Endodermal cell (in vitro differentiated cells): Measurements from ENCODE around the gene TBCD. TPM values are rescaled to one million over a fixed set of nuclear protein-coding genes. Genes with fewer than 3 reads are reported as not detected.

Source experiments
- DNase-seq: peaks from one replicate; pipeline ENCODE4 v3.0.0-alpha.2; 2017
- H3K27ac ChIP-seq: 2 replicates; pipeline ENCODE4 v1.5.1; 2013; ENCODE audit warnings: mild to moderate bottlenecking, low read depth, low read length, moderate library complexity
- H3K27me3 ChIP-seq: 2 replicates; pipeline ENCODE4 v1.6.1; 2013; ENCODE audit warnings: mild to moderate bottlenecking, low read length, moderate library complexity; ENCODE audit not compliant: insufficient read depth, control insufficient read depth, poor library complexity, severe bottlenecking
- H3K36me3 ChIP-seq: 2 replicates; pipeline ENCODE4 v1.7.0; 2013; ENCODE audit warnings: mild to moderate bottlenecking, low read length, moderate library complexity; ENCODE audit not compliant: control insufficient read depth, insufficient read depth
- H3K4me1 ChIP-seq: one replicate; pipeline ENCODE4 v1.7.0; 2013; ENCODE audit warnings: low read length; ENCODE audit not compliant: control insufficient read depth, insufficient read depth
- H3K4me3 ChIP-seq: 2 replicates; pipeline ENCODE4 v1.5.1; 2013; ENCODE audit warnings: mild to moderate bottlenecking, low read length, moderate library complexity
- H3K9ac ChIP-seq: 2 replicates; pipeline ENCODE4 v1.6.1; 2013; ENCODE audit warnings: mild to moderate bottlenecking, low read length, moderate library complexity; ENCODE audit not compliant: poor library complexity, severe bottlenecking; ENCODE audit errors: extremely low read depth
- H3K9me3 ChIP-seq: 2 replicates; pipeline ENCODE4 v1.6.1; 2013; ENCODE audit warnings: mild to moderate bottlenecking, low read length, moderate library complexity; ENCODE audit not compliant: control insufficient read depth
- H3K27ac Mint-ChIP-seq: 2 replicates; pipeline ENCODE4 v1.8.0; 2020; ENCODE audit warnings: mixed read lengths
- H3K27me3 Mint-ChIP-seq: 2 replicates; pipeline ENCODE4 v1.8.0; 2021; ENCODE audit warnings: mild to moderate bottlenecking, mixed read lengths; ENCODE audit not compliant: insufficient read depth
- H3K36me3 Mint-ChIP-seq: 2 replicates; pipeline ENCODE4 v1.8.0; 2020; ENCODE audit warnings: low read depth, mixed read lengths
- H3K4me1 Mint-ChIP-seq: 2 replicates; pipeline ENCODE4 v1.8.0; 2020; ENCODE audit warnings: mixed read lengths
- H3K4me3 Mint-ChIP-seq: 2 replicates; pipeline ENCODE4 v1.8.0; 2020; ENCODE audit warnings: mild to moderate bottlenecking, moderate library complexity, mixed read lengths
- H3K9me3 Mint-ChIP-seq: 2 replicates; pipeline ENCODE4 v1.8.0; 2020; ENCODE audit warnings: mild to moderate bottlenecking, mixed read lengths
- WGBS, 2 experiments: methylation state at CpG; one replicate each; pipeline versions ENCODE4 v1.1.5 to v1.1.7; 2013; ENCODE audit warnings: missing lambda C conversion rate in 2 of 2, mixed read lengths in 1 of 2; ENCODE audit not compliant: insufficient coverage in 1 of 2, insufficient read length in 1 of 2; 5-methylcytosine and 5-hydroxymethylcytosine counted together
- total RNA-seq, 2 donors: library from RNA; stranded (reverse); fragmentation: NEBNext Ultra II Directional in 1 of 2; extraction: Animal tissue kit (Norgen Biotek cat#: 25700) in 1 of 2; gene quantifications; 2 replicates in 1 of 2; 3 replicates in 1 of 2; pipeline ENCODE4 v1.2.1, GENCODE V29; 2021
- TF ChIP-seq, protein P1 (sequence below): fragments of 200-600 bp; sonication (generic); conservative IDR thresholded peaks from 2 replicates; pipeline ENCODE4 v1.5.0; 2021; ENCODE audit warnings: antibody characterized with exemption, mild to moderate bottlenecking

The TBCD gene
- total RNA-seq, 2 donors from 2014 or later = 107 TPM

DNA sequence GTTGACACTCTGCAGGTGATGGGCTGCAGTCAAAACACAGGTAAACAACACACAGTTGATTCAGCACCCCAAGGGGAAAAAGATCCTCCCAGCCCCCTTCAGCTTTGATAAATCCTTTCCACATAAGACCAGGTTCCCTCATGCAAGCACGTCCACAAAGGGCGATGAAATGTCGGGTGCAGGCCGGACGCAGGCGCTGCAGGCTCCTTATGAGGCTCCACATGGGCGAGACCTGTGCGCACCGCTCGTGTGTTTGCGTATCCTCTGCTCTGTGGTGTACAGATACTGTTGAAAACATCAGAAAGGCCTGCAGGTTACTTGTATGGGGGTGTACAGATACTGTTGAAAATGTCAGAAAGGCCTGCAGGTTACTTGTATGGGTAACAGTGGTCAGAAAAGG, 102.4 kb downstream of the TBCD start:
- 97 to 99% methylated on average over 11 of the region's 11 CpGs for WGBS, 2 experiments
- peaks cover 37% of the 10 kb centered on the region for H3K36me3 Mint-ChIP-seq

DNA sequence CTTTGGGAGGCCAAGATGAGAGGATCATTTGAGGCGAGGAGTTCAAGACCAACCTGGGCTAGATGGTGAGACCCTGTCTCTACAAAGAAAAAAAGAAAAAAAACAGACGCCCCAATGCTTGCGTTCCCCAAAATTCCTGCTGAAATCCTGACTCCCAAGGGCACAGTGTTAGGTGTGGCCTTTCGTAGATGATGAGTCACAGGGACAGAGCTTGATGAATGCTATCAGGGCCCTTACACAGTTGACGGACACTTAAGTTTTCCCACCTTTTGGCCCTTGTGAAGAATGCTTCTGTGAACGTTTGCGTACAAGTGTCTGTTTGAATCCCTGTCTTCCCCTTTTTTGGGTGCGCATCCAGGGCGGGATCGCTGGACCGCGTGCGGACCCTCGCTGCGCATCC, 104.5 kb downstream of the TBCD start:
- Histone ChIP-seq H3K36me3 (peaks cover 11% of the 10 kb centered on the region), H3K4me1 (peaks cover 4% of the 10 kb centered on the region), H3K27me3 (no peaks in the 10 kb centered on the region), H3K27ac (no peak overlapping the region), H3K4me3 (no peak overlapping the region), H3K9me3 (no peaks in the 10 kb centered on the region), H3K9ac (no peak overlapping the region)
- no peaks in the 10 kb centered on the region for H3K27me3 Mint-ChIP-seq
- H3K27ac Mint-ChIP-seq = no peak overlapping the region
- H3K36me3 Mint-ChIP-seq = peaks cover 31% of the 10 kb centered on the region
- H3K4me1 Mint-ChIP-seq = peaks cover 9% of the 10 kb centered on the region
- no peak overlapping the region for H3K4me3 Mint-ChIP-seq
- 83 to 88% methylated on average over 7 to 14 of the region's 15 CpGs for WGBS, 2 experiments
- H3K9me3 Mint-ChIP-seq = peaks cover 5% of the 10 kb centered on the region
- TF ChIP-seq, protein P1, sequence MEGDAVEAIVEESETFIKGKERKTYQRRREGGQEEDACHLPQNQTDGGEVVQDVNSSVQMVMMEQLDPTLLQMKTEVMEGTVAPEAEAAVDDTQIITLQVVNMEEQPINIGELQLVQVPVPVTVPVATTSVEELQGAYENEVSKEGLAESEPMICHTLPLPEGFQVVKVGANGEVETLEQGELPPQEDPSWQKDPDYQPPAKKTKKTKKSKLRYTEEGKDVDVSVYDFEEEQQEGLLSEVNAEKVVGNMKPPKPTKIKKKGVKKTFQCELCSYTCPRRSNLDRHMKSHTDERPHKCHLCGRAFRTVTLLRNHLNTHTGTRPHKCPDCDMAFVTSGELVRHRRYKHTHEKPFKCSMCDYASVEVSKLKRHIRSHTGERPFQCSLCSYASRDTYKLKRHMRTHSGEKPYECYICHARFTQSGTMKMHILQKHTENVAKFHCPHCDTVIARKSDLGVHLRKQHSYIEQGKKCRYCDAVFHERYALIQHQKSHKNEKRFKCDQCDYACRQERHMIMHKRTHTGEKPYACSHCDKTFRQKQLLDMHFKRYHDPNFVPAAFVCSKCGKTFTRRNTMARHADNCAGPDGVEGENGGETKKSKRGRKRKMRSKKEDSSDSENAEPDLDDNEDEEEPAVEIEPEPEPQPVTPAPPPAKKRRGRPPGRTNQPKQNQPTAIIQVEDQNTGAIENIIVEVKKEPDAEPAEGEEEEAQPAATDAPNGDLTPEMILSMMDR = no peak
- DNase-seq = no peak

More for the DNA sequence above, 102.4 kb downstream of the TBCD start:
- Mint-ChIP-seq H3K27me3 (no peaks in the 10 kb centered on the region), H3K9me3 (peaks cover 5% of the 10 kb centered on the region), H3K27ac (peak overlapping the region; percentile 24), H3K4me1 (peaks cover 5% of the 10 kb centered on the region), H3K4me3 (no peak overlapping the region)
- Histone ChIP-seq H3K27ac (no peak overlapping the region), H3K9ac (no peak overlapping the region), H3K4me1 (no peaks in the 10 kb centered on the region), H3K36me3 (peaks cover 11% of the 10 kb centered on the region), H3K4me3 (no peak overlapping the region), H3K9me3 (no peaks in the 10 kb centered on the region), H3K27me3 (no peaks in the 10 kb centered on the region)
- DNase-seq = no peak
- TF ChIP-seq, protein P1 = no peak

DNA sequence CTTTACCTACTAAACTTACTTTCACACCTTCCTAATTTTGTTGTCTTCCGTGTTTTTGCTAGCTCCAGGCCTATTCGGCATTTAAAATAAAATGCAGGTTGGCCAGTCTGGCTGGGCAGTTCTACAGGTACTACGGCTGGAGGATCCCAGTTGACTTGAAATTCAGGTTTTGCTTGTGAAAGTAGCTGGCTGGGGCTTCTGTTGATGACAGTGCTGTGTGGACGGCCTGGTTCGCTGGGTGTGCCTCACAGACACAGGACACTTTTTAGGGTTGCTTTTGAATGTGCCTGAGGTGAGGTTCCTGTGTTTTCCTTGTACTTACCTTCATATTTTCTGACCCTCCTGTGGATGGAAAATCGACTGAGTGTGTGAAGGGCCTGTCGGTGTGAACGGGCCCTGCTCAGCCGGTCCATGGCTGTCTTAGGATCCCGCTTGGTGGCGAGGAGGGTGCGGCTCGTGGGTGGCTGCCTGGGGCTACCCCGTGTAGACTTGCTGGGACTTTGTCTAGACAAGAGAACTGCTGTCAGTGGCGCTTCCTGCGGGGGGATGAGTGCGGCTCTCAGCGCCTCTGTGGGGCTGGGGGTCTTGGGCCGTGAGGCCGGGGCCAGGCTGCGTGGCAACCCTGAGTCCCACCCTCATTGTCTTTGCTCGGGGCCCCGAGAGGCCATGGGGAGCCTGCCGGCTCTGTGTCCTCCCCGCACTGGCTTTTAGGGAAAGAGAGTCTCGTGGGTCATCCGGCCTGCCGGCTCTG, 106.7 kb downstream of the TBCD start:
- Histone ChIP-seq H3K36me3 (peaks cover 11% of the 10 kb centered on the region), H3K9ac (no peak overlapping the region), H3K9me3 (no peaks in the 10 kb centered on the region), H3K27me3 (no peaks in the 10 kb centered on the region), H3K4me1 (peaks cover 8% of the 10 kb centered on the region), H3K27ac (peak overlapping the region; percentile 14), H3K4me3 (no peak overlapping the region)
- DNase-seq = no peak
- Mint-ChIP-seq H3K4me1 (peaks cover 12% of the 10 kb centered on the region), H3K9me3 (peaks cover 5% of the 10 kb centered on the region), H3K27ac (peak overlapping the region; percentile 89), H3K36me3 (peaks cover 30% of the 10 kb centered on the region), H3K4me3 (no peak overlapping the region), H3K27me3 (no peaks in the 10 kb centered on the region)
- TF ChIP-seq, protein P1 = no peak
- WGBS, 2 experiments = 96 to 97% methylated on average over 19 to 28 of the region's 28 CpGs
